ENCODE results near the gene CLCN2.

Gene CLCN2

GRCh38 chr3:184334470-184335158 is 26.8 kb downstream of the CLCN2 start:
- no peak overlapping the region for H3K27ac ChIP-seq

GRCh38 chr3:184333700-184334099 is 27.7 kb downstream of the CLCN2 start:
- H3K27ac ChIP-seq, result no peak overlapping the region
- no peak for TF ChIP-seq ZFX (IDR thresholded peaks at IDR 0.05)
- TF ChIP-seq, protein P1, sequence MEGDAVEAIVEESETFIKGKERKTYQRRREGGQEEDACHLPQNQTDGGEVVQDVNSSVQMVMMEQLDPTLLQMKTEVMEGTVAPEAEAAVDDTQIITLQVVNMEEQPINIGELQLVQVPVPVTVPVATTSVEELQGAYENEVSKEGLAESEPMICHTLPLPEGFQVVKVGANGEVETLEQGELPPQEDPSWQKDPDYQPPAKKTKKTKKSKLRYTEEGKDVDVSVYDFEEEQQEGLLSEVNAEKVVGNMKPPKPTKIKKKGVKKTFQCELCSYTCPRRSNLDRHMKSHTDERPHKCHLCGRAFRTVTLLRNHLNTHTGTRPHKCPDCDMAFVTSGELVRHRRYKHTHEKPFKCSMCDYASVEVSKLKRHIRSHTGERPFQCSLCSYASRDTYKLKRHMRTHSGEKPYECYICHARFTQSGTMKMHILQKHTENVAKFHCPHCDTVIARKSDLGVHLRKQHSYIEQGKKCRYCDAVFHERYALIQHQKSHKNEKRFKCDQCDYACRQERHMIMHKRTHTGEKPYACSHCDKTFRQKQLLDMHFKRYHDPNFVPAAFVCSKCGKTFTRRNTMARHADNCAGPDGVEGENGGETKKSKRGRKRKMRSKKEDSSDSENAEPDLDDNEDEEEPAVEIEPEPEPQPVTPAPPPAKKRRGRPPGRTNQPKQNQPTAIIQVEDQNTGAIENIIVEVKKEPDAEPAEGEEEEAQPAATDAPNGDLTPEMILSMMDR (conservative IDR thresholded peaks at IDR 0.05), result no peak

More at GRCh38 chr3:184334470-184335158, 26.8 kb downstream of the CLCN2 start:
- TF ChIP-seq, protein P1 (conservative IDR thresholded peaks at IDR 0.05), result no peak
- no peak for TF ChIP-seq ZFX (IDR thresholded peaks at IDR 0.05)

- TF ChIP-seq ZFX (IDR thresholded peaks at IDR 0.05), result no peak
- TF ChIP-seq, protein P1 (conservative IDR thresholded peaks at IDR 0.05), result no peak
These were observed 28.2 kb downstream of the CLCN2 start for GRCh38 chr3:184333190-184333589.

GRCh38 chr3:184332370-184333090 is 28.9 kb downstream of the CLCN2 start:
- TF ChIP-seq ZFX (IDR thresholded peaks at IDR 0.05), result no peak
- TF ChIP-seq, protein P1 (conservative IDR thresholded peaks at IDR 0.05), result no peak
- no peak overlapping the region for H3K27ac ChIP-seq

More at GRCh38 chr3:184333190-184333589, 28.2 kb downstream of the CLCN2 start:
- no peak overlapping the region for H3K27ac ChIP-seq

DNA sequence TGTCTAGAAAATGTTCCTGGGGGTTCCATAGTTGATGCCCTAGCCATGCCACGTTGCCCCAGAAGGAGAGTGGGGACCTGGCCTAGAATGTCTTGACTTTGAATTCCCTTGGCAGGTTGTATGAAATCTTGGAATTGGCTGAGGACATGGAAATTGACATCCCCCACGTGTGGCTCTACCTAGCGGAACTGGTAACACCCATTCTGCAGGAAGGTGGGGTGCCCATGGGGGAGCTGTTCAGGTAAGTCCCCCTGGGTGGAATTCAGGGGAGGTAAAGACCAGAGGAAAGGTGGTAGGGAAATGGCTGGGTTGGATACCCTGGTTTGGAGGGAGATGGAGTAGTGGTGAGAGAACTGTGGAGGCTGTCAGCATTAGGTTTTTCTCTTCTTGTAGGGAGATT is 32.9 kb downstream of the CLCN2 start:
- H3K27ac ChIP-seq, result no peak overlapping the region
- TF ChIP-seq, protein P1 (conservative IDR thresholded peaks at IDR 0.05), result no peak
- no peak for TF ChIP-seq ZFX (IDR thresholded peaks at IDR 0.05)

- no peak overlapping the region for H3K27ac ChIP-seq
- TF ChIP-seq, protein P1 (conservative IDR thresholded peaks at IDR 0.05), result no peak
- no peak for TF ChIP-seq ZFX (IDR thresholded peaks at IDR 0.05)
These were observed 34.2 kb downstream of the CLCN2 start for GRCh38 chr3:184327171-184327570.

DNA sequence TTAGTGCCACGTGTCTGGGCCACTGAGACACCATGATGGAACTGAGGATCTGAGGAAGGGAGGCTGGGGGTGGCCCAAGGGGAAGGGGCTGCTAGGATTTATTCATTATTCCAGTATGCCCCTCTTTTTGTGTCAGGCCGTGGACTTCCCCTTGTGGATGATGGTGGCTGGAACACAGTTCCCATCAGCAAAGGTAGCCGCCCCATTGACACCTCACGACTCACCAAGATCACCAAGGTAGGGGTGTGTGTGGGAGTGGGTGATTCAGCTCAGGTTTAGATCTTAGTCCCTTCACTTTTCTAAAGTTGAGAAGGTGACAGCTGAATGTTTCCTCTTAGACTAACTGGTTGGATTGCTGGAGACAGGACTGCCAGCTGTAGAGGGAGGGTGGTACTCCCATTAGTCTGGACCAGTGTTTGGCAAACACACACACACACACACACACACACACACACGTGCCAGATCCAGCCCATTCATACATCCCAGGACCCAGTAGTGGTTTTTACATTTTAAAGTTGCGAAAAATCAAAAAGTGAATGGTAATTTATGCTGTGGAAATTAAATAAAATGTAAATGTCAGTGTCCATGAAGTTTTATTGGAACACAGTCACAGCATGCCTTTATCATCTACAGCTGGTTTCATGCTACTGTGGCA is 35.6 kb downstream of the CLCN2 start:
- no peak overlapping the region for H3K27ac ChIP-seq
- TF ChIP-seq, protein P1 (conservative IDR thresholded peaks at IDR 0.05), result no peak
- no peak for TF ChIP-seq ZFX (IDR thresholded peaks at IDR 0.05)
